HCT116 (cell line): ENCODE results near the gene POGLUT2. TPM values are rescaled to one million over a fixed set of nuclear protein-coding genes. Genes with fewer than 3 reads are reported as not detected.

Experiments
- ATAC-seq: fragments of 200-7000 bp; cut with Tn5 transposase; 2 replicates; pipeline ENCODE4 v1.9.1; 2020; ENCODE audit warnings: mild to moderate bottlenecking, moderate library complexity
- BruUV-seq: library from RNA; stranded (reverse); fragments of 400-500 nt; replicated peaks from 2 replicates; lab custom pipeline; 2021; lab: Mats Ljungman, UMichigan
- CTCF ChIA-PET: fragments of 300-600 bp; sonication (Branson Sonifier 250); formaldehyde crosslinking; loops from one replicate; lab custom pipeline; 2021; ENCODE audit warnings: antibody characterized with exemption; lab: Charles Lee
- POLR2A ChIA-PET: fragments of 300-600, 350-600 bp; sonication (Branson Sonifier 250); formaldehyde crosslinking; loops from one replicate; lab custom pipeline; 2021; ENCODE audit warnings: antibody characterized with exemption; lab: Charles Lee
- RAD21 ChIA-PET, 2 experiments: fragments of 300-600 bp; sonication (Branson Sonifier 250); formaldehyde crosslinking; loops; one replicate each; lab custom pipeline; 2023; ENCODE audit warnings: low total read pairs in 2 of 2; ENCODE audit not compliant: uncharacterized antibody in 2 of 2, unreplicated experiment in 2 of 2, low non-redundant PET in 1 of 2; lab: Charles Lee
- DNase-seq: peaks from one replicate; pipeline ENCODE4 v3.0.0-alpha.2; 2010; ENCODE audit warnings: low read depth, low spot score
- H2AFZ ChIP-seq: fragments of 200-600 bp; shearing (Covaris generic), sonication (generic); 2 replicates; pipeline ENCODE4 v1.6.1; 2017; ENCODE audit warnings: low read depth, mixed run types, mixed read lengths, antibody characterized with exemption, low read length; ENCODE audit not compliant: poor library complexity, severe bottlenecking
- H3K27ac ChIP-seq: 2 replicates; pipeline ENCODE4 v1.5.1; 2012; ENCODE audit warnings: low read depth, low read length
- H3K27me3 ChIP-seq: fragments of 200-600 bp; sonication (generic); 2 replicates; pipeline ENCODE4 v1.6.1; 2016; ENCODE audit warnings: mixed run types, low read length, mixed read lengths; ENCODE audit not compliant: insufficient read depth
- H3K36me3 ChIP-seq, 2 experiments: fragments of 200-500 bp in 1 of 2; fragments of 200-600 bp in 1 of 2; sonication (Bioruptor generic) in 1 of 2; sonication (generic) in 1 of 2; 2 replicates each; pipeline versions ENCODE4 v1.5.1 to v1.6.1; 2014 to 2016; ENCODE audit warnings: low read length in 2 of 2, inconsistent platforms in 1 of 2, mixed read lengths in 1 of 2, mixed run types in 1 of 2; ENCODE audit not compliant: insufficient read depth in 2 of 2, control insufficient read depth in 1 of 2
- H3K4me1 ChIP-seq, 2 experiments: fragments of 200-600 bp in 1 of 2; sonication (generic) in 1 of 2; 2 replicates each; pipeline versions ENCODE4 v1.5.1 to v1.6.1; 2012 to 2017; ENCODE audit warnings: low read length in 2 of 2, inconsistent platforms in 1 of 2, mild to moderate bottlenecking in 1 of 2, mixed read lengths in 1 of 2, mixed run types in 1 of 2, moderate library complexity in 1 of 2; ENCODE audit not compliant: insufficient read depth in 2 of 2, control insufficient read depth in 1 of 2
- H3K4me2 ChIP-seq: fragments of 200-600 bp; sonication (generic); 2 replicates; pipeline ENCODE4 v1.6.1; 2017; ENCODE audit warnings: mixed run types, low read length, mixed read lengths
- H3K4me3 ChIP-seq, 2 experiments: fragments of 200-600 bp in 1 of 2; sonication (generic) in 1 of 2; replicated peaks in 1 of 2; 2 replicates each; pipeline ENCODE4 v1.5.1; 2011 to 2016; ENCODE audit warnings: low read length in 2 of 2, control low read depth in 1 of 2, low read depth in 1 of 2, mild to moderate bottlenecking in 1 of 2, mixed read lengths in 1 of 2, mixed run types in 1 of 2
- H3K79me2 ChIP-seq: fragments of 200-600 bp; sonication (generic); 2 replicates; pipeline ENCODE4 v1.6.1; 2017; ENCODE audit warnings: mild to moderate bottlenecking, mixed run types, low read length, moderate library complexity, mixed read lengths; ENCODE audit not compliant: insufficient read depth
- H3K9ac ChIP-seq: fragments of 200-600 bp; sonication (generic); 2 replicates; pipeline ENCODE4 v1.6.1; 2016; ENCODE audit warnings: low read length, mixed read lengths
- H3K9me2 ChIP-seq: fragments of 200-600 bp; sonication (generic), shearing (Covaris generic); 2 replicates; pipeline ENCODE4 v1.6.1; 2017; ENCODE audit warnings: mixed run types, mild to moderate bottlenecking, moderate library complexity; ENCODE audit not compliant: insufficient read depth
- H3K9me3 ChIP-seq, 2 experiments: fragments of 200-500 bp in 1 of 2; fragments of 200-600 bp in 1 of 2; sonication (Bioruptor generic) in 1 of 2; sonication (generic) in 1 of 2; 2 replicates each; pipeline ENCODE4 v1.6.1; 2014 to 2017; ENCODE audit warnings: low read length in 2 of 2, mixed read lengths in 2 of 2, inconsistent platforms in 1 of 2, low read depth in 1 of 2, mild to moderate bottlenecking in 1 of 2, mixed run types in 1 of 2, moderate library complexity in 1 of 2; ENCODE audit not compliant: control insufficient read depth in 1 of 2, insufficient read depth in 1 of 2
- H4K20me1 ChIP-seq: fragments of 200-600 bp; sonication (generic), shearing (Covaris generic); 2 replicates; pipeline ENCODE4 v1.6.1; 2017; ENCODE audit warnings: mixed run types, mild to moderate bottlenecking, moderate library complexity; ENCODE audit not compliant: insufficient read depth
- CBX3 ChIP-seq: IDR thresholded peaks from 2 replicates; pipeline ENCODE4 v1.6.1; 2012; ENCODE audit warnings: low read depth
- CEBPB ChIP-seq: IDR thresholded peaks from 2 replicates; pipeline ENCODE4 v1.6.1; 2012; ENCODE audit warnings: low read depth
- EGR1 ChIP-seq: IDR thresholded peaks from 2 replicates; pipeline ENCODE4 v1.6.1; 2012; ENCODE audit warnings: low read depth
- ELF1 ChIP-seq: IDR thresholded peaks from 2 replicates; pipeline ENCODE4 v1.6.1; 2012; ENCODE audit warnings: low read depth, borderline replicate concordance
- EZH2 ChIP-seq: fragments of 200-600 bp; sonication (generic); IDR thresholded peaks from 2 replicates; pipeline ENCODE4 v1.6.1; 2017; ENCODE audit warnings: antibody characterized with exemption, mixed run types
- FOSL1 ChIP-seq: IDR thresholded peaks from 2 replicates; pipeline ENCODE4 v1.6.1; 2012; ENCODE audit warnings: low read depth
- JUND ChIP-seq: IDR thresholded peaks from 2 replicates; pipeline ENCODE4 v1.6.1; 2012
- RAD21 ChIP-seq: IDR thresholded peaks from 2 replicates; pipeline ENCODE4 v1.6.1; 2012; ENCODE audit warnings: low read depth, mild to moderate bottlenecking
- SIN3A ChIP-seq: IDR thresholded peaks from 2 replicates; pipeline ENCODE4 v1.6.1; 2012; ENCODE audit warnings: low read depth
- SP1 ChIP-seq: IDR thresholded peaks from 2 replicates; pipeline ENCODE4 v1.6.1; 2012; ENCODE audit warnings: low read depth
- SRF ChIP-seq: IDR thresholded peaks from 2 replicates; pipeline ENCODE4 v1.6.1; 2012; ENCODE audit warnings: low read depth
- TCF7L2 ChIP-seq: IDR thresholded peaks from 2 replicates; pipeline ENCODE4 v1.7.0; 2011; ENCODE audit warnings: borderline replicate concordance, inconsistent platforms; ENCODE audit not compliant: insufficient read depth, insufficient read length; ENCODE audit errors: extremely low read depth
- YY1 ChIP-seq: IDR thresholded peaks from 2 replicates; pipeline ENCODE4 v1.6.1; 2011; ENCODE audit warnings: low read length, low read depth, moderate library complexity, mild to moderate bottlenecking; ENCODE audit not compliant: insufficient replicate concordance; ENCODE audit errors: extremely low read depth
- ZNF274 ChIP-seq: fragments of 200-500 bp; sonication (Bioruptor generic); IDR thresholded peaks from 2 replicates; pipeline ENCODE4 v1.6.1; 2014; ENCODE audit warnings: mild to moderate bottlenecking, low read depth, low read length, inconsistent platforms
- intact Hi-C: fragments of 100-400 bp; cut with micrococcal nuclease; formaldehyde crosslinking; loops from 2 replicates; pipeline ENCODE4 v1.10.0; 2022
- total RNA-seq: library from RNA; stranded (reverse); gene quantifications from one replicate; pipeline ENCODE4 v1.2.1, GENCODE V29; 2021; ENCODE audit not compliant: unreplicated experiment
- TF ChIP-seq, protein P1 (sequence below): IDR thresholded peaks from 2 replicates; pipeline ENCODE4 v1.6.1; 2012; ENCODE audit warnings: low read depth
- TF ChIP-seq, protein P2 (sequence below): IDR thresholded peaks from 2 replicates; pipeline ENCODE4 v1.6.1; 2011; ENCODE audit warnings: mild to moderate bottlenecking, low read length, moderate library complexity; ENCODE audit not compliant: insufficient replicate concordance; ENCODE audit errors: extremely low read depth
- TF ChIP-seq, protein P3 (sequence below): IDR thresholded peaks from 2 replicates; pipeline ENCODE4 v1.6.1; 2012
- TF ChIP-seq, protein P4 (sequence below): IDR thresholded peaks from 2 replicates; pipeline ENCODE4 v1.6.1; 2012

The POGLUT2 gene
- total RNA-seq, 1 experiment from 2014 or later = 4.8 TPM

DNA sequence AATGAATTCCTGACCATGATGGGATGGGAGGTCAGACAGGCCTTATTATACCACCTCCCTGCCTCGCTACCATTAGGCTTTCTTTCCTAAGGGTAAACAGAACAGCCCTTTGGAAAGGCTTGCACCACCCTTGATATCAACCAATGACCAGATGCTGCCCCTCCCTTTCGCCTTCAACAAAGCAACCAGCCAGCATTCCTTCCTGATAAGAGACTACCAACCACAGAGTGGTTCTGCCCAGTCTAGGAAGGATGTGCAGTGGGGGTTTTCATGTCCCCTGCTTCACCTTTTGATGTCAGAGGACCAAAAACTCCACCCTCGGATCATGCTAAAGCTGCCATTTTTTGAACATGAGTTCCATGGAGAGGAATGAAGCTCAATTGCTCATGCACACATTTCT is 46.9 kb downstream of the POGLUT2 start:
- Histone ChIP-seq H2AFZ (no peak overlapping the region), H3K36me3 (no peaks in the 10 kb centered on the region), H3K27ac (no peak overlapping the region), H3K27me3 (peaks cover 17% of the 10 kb centered on the region), H3K9me3 (no peaks in the 10 kb centered on the region), H3K4me1 (no peaks in the 10 kb centered on the region), H3K79me2 (no peaks in the 10 kb centered on the region), H4K20me1 (no peaks in the 10 kb centered on the region), H3K4me2 (no peak overlapping the region), H3K4me3 (no peak overlapping the region), H3K9me2 (no peaks in the 10 kb centered on the region), H3K9ac (no peak overlapping the region)
- no peak for DNase-seq
- intact Hi-C loops = no loop called here
- POLR2A ChIA-PET = no interaction called here
- RAD21 ChIA-PET = no interaction called here
- ATAC-seq = no peak
- TF ChIP-seq ELF1 = no peak
- no peak for TF ChIP-seq RAD21
- TF ChIP-seq SP1 = no peak
- TF ChIP-seq, protein P1, sequence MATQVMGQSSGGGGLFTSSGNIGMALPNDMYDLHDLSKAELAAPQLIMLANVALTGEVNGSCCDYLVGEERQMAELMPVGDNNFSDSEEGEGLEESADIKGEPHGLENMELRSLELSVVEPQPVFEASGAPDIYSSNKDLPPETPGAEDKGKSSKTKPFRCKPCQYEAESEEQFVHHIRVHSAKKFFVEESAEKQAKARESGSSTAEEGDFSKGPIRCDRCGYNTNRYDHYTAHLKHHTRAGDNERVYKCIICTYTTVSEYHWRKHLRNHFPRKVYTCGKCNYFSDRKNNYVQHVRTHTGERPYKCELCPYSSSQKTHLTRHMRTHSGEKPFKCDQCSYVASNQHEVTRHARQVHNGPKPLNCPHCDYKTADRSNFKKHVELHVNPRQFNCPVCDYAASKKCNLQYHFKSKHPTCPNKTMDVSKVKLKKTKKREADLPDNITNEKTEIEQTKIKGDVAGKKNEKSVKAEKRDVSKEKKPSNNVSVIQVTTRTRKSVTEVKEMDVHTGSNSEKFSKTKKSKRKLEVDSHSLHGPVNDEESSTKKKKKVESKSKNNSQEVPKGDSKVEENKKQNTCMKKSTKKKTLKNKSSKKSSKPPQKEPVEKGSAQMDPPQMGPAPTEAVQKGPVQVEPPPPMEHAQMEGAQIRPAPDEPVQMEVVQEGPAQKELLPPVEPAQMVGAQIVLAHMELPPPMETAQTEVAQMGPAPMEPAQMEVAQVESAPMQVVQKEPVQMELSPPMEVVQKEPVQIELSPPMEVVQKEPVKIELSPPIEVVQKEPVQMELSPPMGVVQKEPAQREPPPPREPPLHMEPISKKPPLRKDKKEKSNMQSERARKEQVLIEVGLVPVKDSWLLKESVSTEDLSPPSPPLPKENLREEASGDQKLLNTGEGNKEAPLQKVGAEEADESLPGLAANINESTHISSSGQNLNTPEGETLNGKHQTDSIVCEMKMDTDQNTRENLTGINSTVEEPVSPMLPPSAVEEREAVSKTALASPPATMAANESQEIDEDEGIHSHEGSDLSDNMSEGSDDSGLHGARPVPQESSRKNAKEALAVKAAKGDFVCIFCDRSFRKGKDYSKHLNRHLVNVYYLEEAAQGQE = no peak
- TF ChIP-seq SIN3A = no peak
- TF ChIP-seq EZH2 = no peak
- TF ChIP-seq SRF = no peak
- no peak for TF ChIP-seq TCF7L2
- TF ChIP-seq, protein P2, sequence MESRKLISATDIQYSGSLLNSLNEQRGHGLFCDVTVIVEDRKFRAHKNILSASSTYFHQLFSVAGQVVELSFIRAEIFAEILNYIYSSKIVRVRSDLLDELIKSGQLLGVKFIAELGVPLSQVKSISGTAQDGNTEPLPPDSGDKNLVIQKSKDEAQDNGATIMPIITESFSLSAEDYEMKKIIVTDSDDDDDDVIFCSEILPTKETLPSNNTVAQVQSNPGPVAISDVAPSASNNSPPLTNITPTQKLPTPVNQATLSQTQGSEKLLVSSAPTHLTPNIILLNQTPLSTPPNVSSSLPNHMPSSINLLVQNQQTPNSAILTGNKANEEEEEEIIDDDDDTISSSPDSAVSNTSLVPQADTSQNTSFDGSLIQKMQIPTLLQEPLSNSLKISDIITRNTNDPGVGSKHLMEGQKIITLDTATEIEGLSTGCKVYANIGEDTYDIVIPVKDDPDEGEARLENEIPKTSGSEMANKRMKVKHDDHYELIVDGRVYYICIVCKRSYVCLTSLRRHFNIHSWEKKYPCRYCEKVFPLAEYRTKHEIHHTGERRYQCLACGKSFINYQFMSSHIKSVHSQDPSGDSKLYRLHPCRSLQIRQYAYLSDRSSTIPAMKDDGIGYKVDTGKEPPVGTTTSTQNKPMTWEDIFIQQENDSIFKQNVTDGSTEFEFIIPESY = no peak
- TF ChIP-seq ZNF274 = no peak
- no peak for TF ChIP-seq EGR1
- TF ChIP-seq CBX3 = no peak
- TF ChIP-seq CEBPB = no peak
- TF ChIP-seq YY1 = no peak
- TF ChIP-seq, protein P3, sequence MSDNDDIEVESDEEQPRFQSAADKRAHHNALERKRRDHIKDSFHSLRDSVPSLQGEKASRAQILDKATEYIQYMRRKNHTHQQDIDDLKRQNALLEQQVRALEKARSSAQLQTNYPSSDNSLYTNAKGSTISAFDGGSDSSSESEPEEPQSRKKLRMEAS = no peak
- TF ChIP-seq FOSL1 = no peak
- TF ChIP-seq JUND = no peak
- TF ChIP-seq, protein P4, sequence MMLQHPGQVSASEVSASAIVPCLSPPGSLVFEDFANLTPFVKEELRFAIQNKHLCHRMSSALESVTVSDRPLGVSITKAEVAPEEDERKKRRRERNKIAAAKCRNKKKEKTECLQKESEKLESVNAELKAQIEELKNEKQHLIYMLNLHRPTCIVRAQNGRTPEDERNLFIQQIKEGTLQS = no peak
- no TSS peak for BruUV-seq
- CTCF ChIA-PET = no interaction called here
